Mesodermal cell (in vitro differentiated cells): Measurements from ENCODE around the gene ERICH4.
"Not testable (repeated sequence)": the region's sequence is repeated elsewhere in the genome, so short reads cannot be mapped to it uniquely, and the experiment has no call there.

Experiments used
- H3K27ac ChIP-seq: 2 replicates; pipeline ENCODE4 v1.7.0; 2013; ENCODE audit warnings: mild to moderate bottlenecking, low read depth, low read length, moderate library complexity; ENCODE audit not compliant: severe bottlenecking
- H3K36me3 ChIP-seq: 2 replicates; pipeline ENCODE4 v1.7.1; 2013; ENCODE audit warnings: mild to moderate bottlenecking, low read length, moderate library complexity; ENCODE audit not compliant: control insufficient read depth, insufficient read depth
- H3K4me1 ChIP-seq: one replicate; pipeline ENCODE4 v1.7.1; 2013; ENCODE audit warnings: mild to moderate bottlenecking, low read length; ENCODE audit not compliant: insufficient read depth, control insufficient read depth, poor library complexity, severe bottlenecking
- H3K4me3 ChIP-seq: 2 replicates; pipeline ENCODE4 v1.7.0; 2013; ENCODE audit warnings: low read length, control low read depth, mild to moderate bottlenecking; ENCODE audit not compliant: insufficient read depth, poor library complexity, severe bottlenecking; ENCODE audit errors: extremely low read depth
- H3K9me3 ChIP-seq: 2 replicates; pipeline ENCODE4 v1.7.1; 2013; ENCODE audit warnings: mild to moderate bottlenecking, low read length, moderate library complexity; ENCODE audit not compliant: control insufficient read depth
- WGBS, 2 experiments: methylation state at CpG; one replicate each; pipeline ENCODE4 v1.1.5; 2013; ENCODE audit warnings: missing lambda C conversion rate in 2 of 2; ENCODE audit not compliant: insufficient coverage in 2 of 2; 5-methylcytosine and 5-hydroxymethylcytosine counted together

ERICH4 gene

GRCh38 chr19:41403181-41403970, 39.6 kb upstream of the ERICH4 start:
- Histone ChIP-seq H3K4me1 (peaks cover 15% of the 10 kb centered on the region), H3K36me3 (peaks cover 2% of the 10 kb centered on the region), H3K27ac (no peak overlapping the region), H3K4me3 (no peak overlapping the region), H3K9me3 (no peaks in the 10 kb centered on the region)
- 89 to 90% methylated on average over 11 of the region's 12 CpGs for WGBS, 2 experiments

GRCh38 chr19:41405776-41406175, 37.2 kb upstream of the ERICH4 start:
- 93 to 96% methylated on average over 2 to 4 of the region's 6 CpGs for WGBS, 2 experiments
- Histone ChIP-seq H3K4me3 (no peak overlapping the region), H3K36me3 (peaks cover 8% of the 10 kb centered on the region), H3K27ac (no peak overlapping the region), H3K9me3 (no peaks in the 10 kb centered on the region), H3K4me1 (peaks cover 9% of the 10 kb centered on the region)

GRCh38 chr19:41407271-41407670, 35.7 kb upstream of the ERICH4 start:
- WGBS, 2 experiments = 17 to 30% methylated on average over 3 to 4 of the region's 4 CpGs
- Histone ChIP-seq H3K9me3 (no peaks in the 10 kb centered on the region), H3K4me1 (peaks cover 5% of the 10 kb centered on the region), H3K4me3 (no peak overlapping the region), H3K27ac (peak overlapping the region; percentile 69), H3K36me3 (peaks cover 12% of the 10 kb centered on the region)

GRCh38 chr19:41408256-41408655, 34.7 kb upstream of the ERICH4 start:
- H3K9me3 ChIP-seq = no peaks in the 10 kb centered on the region
- peaks cover 5% of the 10 kb centered on the region for H3K4me1 ChIP-seq
- no peak overlapping the region for H3K27ac ChIP-seq
- H3K4me3 ChIP-seq = no peak overlapping the region
- peaks cover 12% of the 10 kb centered on the region for H3K36me3 ChIP-seq
- 83 to 86% methylated on average over 3 of the region's 4 CpGs for WGBS, 2 experiments

- H3K4me3 ChIP-seq, H3K4me1 ChIP-seq, H3K27ac ChIP-seq, H3K9me3 ChIP-seq: not testable (repeated sequence)
- peaks cover 17% of the 10 kb centered on the region for H3K36me3 ChIP-seq
- 90 to 95% methylated on average over 4 to 5 of the region's 5 CpGs for WGBS, 2 experiments
Observed at GRCh38 chr19:41408846-41409245, 34.1 kb upstream of the ERICH4 start.

- Histone ChIP-seq H3K4me3 (no peak overlapping the region), H3K9me3 (no peaks in the 10 kb centered on the region), H3K27ac (no peak overlapping the region), H3K36me3 (peaks cover 22% of the 10 kb centered on the region), H3K4me1 (peaks cover 5% of the 10 kb centered on the region)
- 64 to 68% methylated on average over 3 to 4 of the region's 4 CpGs for WGBS, 2 experiments
Observed at GRCh38 chr19:41409288-41409687, 33.7 kb upstream of the ERICH4 start.

- WGBS, 2 experiments = 96% methylated on average over 19 to 21 of the region's 23 CpGs
- Histone ChIP-seq H3K9me3 (no peaks in the 10 kb centered on the region), H3K36me3 (peaks cover 30% of the 10 kb centered on the region), H3K4me1 (peaks cover 5% of the 10 kb centered on the region), H3K27ac (no peak overlapping the region), H3K4me3 (no peak overlapping the region)
Observed at GRCh38 chr19:41410336-41411054, 32.5 kb upstream of the ERICH4 start.

GRCh38 chr19:41411100-41411967, 31.6 kb upstream of the ERICH4 start:
- Histone ChIP-seq H3K36me3 (peaks cover 31% of the 10 kb centered on the region), H3K27ac (no peak overlapping the region), H3K4me1 (peaks cover 5% of the 10 kb centered on the region), H3K9me3 (no peaks in the 10 kb centered on the region), H3K4me3 (no peak overlapping the region)
- WGBS, 2 experiments = 78 to 82% methylated on average over 6 of the region's 9 CpGs

- Histone ChIP-seq H3K36me3 (peaks cover 36% of the 10 kb centered on the region), H3K4me1 (peaks cover 5% of the 10 kb centered on the region), H3K4me3 (no peak overlapping the region), H3K27ac (no peak overlapping the region), H3K9me3 (no peaks in the 10 kb centered on the region)
- WGBS, 2 experiments = 82 to 84% methylated on average over 10 to 11 of the region's 11 CpGs
Observed at GRCh38 chr19:41411968-41412265, 31.0 kb upstream of the ERICH4 start.

GRCh38 chr19:41412953-41413352, 30.0 kb upstream of the ERICH4 start:
- WGBS, 2 experiments = 85 to 88% methylated on average over 3 to 5 of the region's 5 CpGs
- Histone ChIP-seq H3K9me3 (no peaks in the 10 kb centered on the region), H3K4me1 (no peaks in the 10 kb centered on the region), H3K4me3 (no peak overlapping the region), H3K36me3 (peaks cover 37% of the 10 kb centered on the region), H3K27ac (no peak overlapping the region)
